Smooth muscle cell (in vitro differentiated cells): ENCODE measurements around the gene CNOT1. TPM values are rescaled to one million over a fixed set of nuclear protein-coding genes. Genes with fewer than 3 reads are reported as not detected.

Experiments used
- DNase-seq: peaks from one replicate; lab custom pipeline; 2025; ENCODE audit not compliant: unreplicated experiment; lab: John Stamatoyannopoulos, UW
- H2AFZ ChIP-seq: fragments of 200-600 bp; sonication (generic); 2 replicates; pipeline ENCODE4 v1.6.0; 2016; ENCODE audit warnings: antibody characterized with exemption, low read depth, mild to moderate bottlenecking
- H3F3A ChIP-seq: fragments of 200-600 bp; sonication (generic); 2 replicates; pipeline ENCODE4 v1.6.0; 2017; ENCODE audit warnings: antibody characterized with exemption, low read depth
- H3K27ac ChIP-seq: fragments of 200-600 bp; sonication (generic); 2 replicates; pipeline ENCODE4 v1.5.1; 2016; ENCODE audit warnings: low read depth, mild to moderate bottlenecking
- H3K27me3 ChIP-seq: fragments of 200-600 bp; sonication (generic); 2 replicates; pipeline ENCODE4 v1.6.1; 2016; ENCODE audit warnings: low read depth, mild to moderate bottlenecking
- H3K36me3 ChIP-seq: fragments of 200-600 bp; sonication (generic); 2 replicates; pipeline ENCODE4 v1.5.1; 2016; ENCODE audit warnings: low read depth
- H3K4me1 ChIP-seq: fragments of 200-600 bp; sonication (generic); 2 replicates; pipeline ENCODE4 v1.5.1; 2016; ENCODE audit warnings: low read depth
- H3K4me2 ChIP-seq: fragments of 200-600 bp; sonication (generic); 2 replicates; pipeline ENCODE4 v1.6.0; 2016; ENCODE audit warnings: mild to moderate bottlenecking
- H3K4me3 ChIP-seq: fragments of 200-600 bp; sonication (generic); 2 replicates; pipeline ENCODE4 v1.5.1; 2016; ENCODE audit warnings: mild to moderate bottlenecking
- H3K79me2 ChIP-seq: fragments of 200-600 bp; sonication (generic); 2 replicates; pipeline ENCODE4 v1.6.0; 2016; ENCODE audit warnings: low read depth, mild to moderate bottlenecking
- H3K9ac ChIP-seq: fragments of 200-600 bp; sonication (generic); 2 replicates; pipeline ENCODE4 v1.6.0; 2016; ENCODE audit warnings: low read depth
- H3K9me3 ChIP-seq: fragments of 200-600 bp; sonication (generic); replicated peaks from 2 replicates; pipeline ENCODE4 v1.5.1; 2016; ENCODE audit warnings: low read depth
- H4K20me1 ChIP-seq: fragments of 200-600 bp; sonication (generic); 2 replicates; pipeline ENCODE4 v1.6.0; 2016; ENCODE audit warnings: low read depth
- WGBS: methylation state at CpG from one replicate; pipeline ENCODE4 v1.1.7; 2016; ENCODE audit warnings: low lambda C conversion rate; 5-methylcytosine and 5-hydroxymethylcytosine counted together
- polyA plus RNA-seq: library from polyadenylated mRNA; unstranded; fragments of >200 nt; fragmentation: Nextera tagmentation; extraction: Ambion mirVana; gene quantifications from 2 replicates; pipeline ENCODE4 v1.2.1, GENCODE V29; 2016
- total RNA-seq: library from RNA; depleted of rRNA; stranded (reverse); fragments of >200 nt; gene quantifications from 2 replicates; pipeline ENCODE4 v1.2.3, GENCODE V29; 2014
- TF ChIP-seq, protein P1 (sequence below): fragments of 200-600 bp; sonication (generic); IDR thresholded peaks from 2 replicates; pipeline ENCODE4 v1.5.1; 2017; ENCODE audit warnings: borderline replicate concordance, mild to moderate bottlenecking, antibody characterized with exemption; ENCODE audit not compliant: insufficient read depth, poor library complexity, severe bottlenecking

CNOT1 gene
- total and polyA plus RNA-seq, 2 experiments from 2014 or later = 42.6 to 88.4 TPM

DNA sequence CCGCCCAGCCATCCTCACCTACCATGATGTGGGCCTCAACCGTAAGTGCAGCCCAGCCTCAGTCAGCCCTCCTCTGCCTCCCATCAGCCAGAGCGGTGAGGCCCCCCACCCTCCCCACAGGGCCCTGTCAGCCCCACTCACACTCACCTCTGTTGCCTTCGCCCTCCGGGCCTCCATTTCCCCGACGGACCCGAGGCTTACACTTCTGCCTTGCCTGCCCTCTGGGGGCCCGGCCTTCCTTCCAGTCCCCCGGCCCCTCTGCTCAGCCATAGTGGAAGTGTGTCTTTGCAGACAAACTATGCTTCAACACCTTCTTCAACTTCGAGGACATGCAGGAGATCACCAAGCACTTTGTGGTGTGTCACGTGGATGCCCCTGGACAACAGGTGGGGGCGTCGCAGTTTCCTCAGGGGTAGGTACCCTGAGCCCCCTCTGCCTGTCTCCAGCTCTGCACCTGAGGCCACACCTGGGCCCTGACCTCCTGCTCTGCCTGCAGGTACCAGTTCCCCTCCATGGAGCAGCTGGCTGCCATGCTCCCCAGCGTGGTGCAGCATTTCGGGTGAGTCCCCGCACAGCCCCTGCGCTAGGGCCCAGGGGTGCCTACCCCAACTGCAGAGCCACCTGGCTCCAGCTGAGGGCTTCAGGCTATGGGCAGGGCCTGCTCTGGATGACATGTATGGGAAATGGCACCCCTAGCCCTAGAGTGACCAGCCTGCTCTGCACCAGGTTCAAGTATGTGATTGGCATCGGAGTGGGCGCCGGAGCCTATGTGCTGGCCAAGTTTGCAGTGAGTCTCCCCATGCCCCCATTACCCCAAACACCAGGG, 125.5 kb downstream of the CNOT1 start:
- Histone ChIP-seq H2AFZ (no peak overlapping the region), H3K9ac (no peak overlapping the region), H3K27me3 (no peaks in the 10 kb centered on the region), H3K79me2 (no peaks in the 10 kb centered on the region), H3K4me1 (peaks cover 8% of the 10 kb centered on the region), H3F3A (no peaks in the 10 kb centered on the region), H3K4me2 (no peak overlapping the region), H3K9me3 (no peaks in the 10 kb centered on the region), H3K4me3 (no peak overlapping the region), H3K36me3 (no peaks in the 10 kb centered on the region), H4K20me1 (no peaks in the 10 kb centered on the region), H3K27ac (no peak overlapping the region)
- DNase-seq = no peak
- TF ChIP-seq, protein P1, sequence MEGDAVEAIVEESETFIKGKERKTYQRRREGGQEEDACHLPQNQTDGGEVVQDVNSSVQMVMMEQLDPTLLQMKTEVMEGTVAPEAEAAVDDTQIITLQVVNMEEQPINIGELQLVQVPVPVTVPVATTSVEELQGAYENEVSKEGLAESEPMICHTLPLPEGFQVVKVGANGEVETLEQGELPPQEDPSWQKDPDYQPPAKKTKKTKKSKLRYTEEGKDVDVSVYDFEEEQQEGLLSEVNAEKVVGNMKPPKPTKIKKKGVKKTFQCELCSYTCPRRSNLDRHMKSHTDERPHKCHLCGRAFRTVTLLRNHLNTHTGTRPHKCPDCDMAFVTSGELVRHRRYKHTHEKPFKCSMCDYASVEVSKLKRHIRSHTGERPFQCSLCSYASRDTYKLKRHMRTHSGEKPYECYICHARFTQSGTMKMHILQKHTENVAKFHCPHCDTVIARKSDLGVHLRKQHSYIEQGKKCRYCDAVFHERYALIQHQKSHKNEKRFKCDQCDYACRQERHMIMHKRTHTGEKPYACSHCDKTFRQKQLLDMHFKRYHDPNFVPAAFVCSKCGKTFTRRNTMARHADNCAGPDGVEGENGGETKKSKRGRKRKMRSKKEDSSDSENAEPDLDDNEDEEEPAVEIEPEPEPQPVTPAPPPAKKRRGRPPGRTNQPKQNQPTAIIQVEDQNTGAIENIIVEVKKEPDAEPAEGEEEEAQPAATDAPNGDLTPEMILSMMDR = no peak
- 96% methylated on average over 21 of the region's 21 CpGs for WGBS

DNA sequence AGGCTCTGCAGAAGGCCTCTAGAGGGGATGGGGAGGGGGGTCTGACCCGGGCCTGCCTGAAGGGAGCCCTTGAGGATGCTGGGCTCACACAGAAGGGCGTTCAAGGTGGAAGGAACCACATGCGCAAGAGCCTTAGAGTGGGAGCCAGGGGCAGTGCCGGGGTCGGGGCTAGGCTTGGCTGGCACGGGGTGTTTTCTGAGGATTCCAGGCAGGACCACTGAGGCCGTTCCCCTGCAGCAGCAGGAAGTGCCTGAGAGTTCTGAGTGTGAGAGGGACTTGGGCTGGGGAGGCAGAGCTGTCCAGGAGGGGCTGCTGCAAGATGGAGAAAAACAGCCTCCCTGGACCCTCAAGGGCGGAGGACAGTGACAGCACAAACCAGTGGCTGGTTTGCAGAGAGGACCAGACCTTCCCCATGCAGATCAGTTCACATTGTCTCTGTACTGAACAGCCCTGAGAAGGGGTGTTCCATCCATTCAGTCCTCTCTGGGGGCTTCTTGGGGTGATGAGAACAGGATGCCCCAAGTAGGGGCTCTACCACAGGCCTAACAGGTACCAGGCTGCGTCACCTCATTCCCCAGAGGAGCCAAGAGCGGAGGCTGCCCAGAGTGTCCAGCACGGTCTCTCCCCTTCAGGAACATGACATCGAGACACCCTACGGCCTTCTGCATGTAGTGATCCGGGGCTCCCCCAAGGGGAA, 126.3 kb downstream of the CNOT1 start:
- 97% methylated on average over 14 of the region's 14 CpGs for WGBS
- H3K9me3 ChIP-seq = no peaks in the 10 kb centered on the region
- H3K27ac ChIP-seq = no peak overlapping the region
- no peaks in the 10 kb centered on the region for H3F3A ChIP-seq
- no peak overlapping the region for H3K9ac ChIP-seq
- TF ChIP-seq, protein P1 = no peak
- peaks cover 8% of the 10 kb centered on the region for H3K4me1 ChIP-seq
- no peaks in the 10 kb centered on the region for H3K36me3 ChIP-seq
- H3K4me3 ChIP-seq = no peak overlapping the region
- H4K20me1 ChIP-seq = no peaks in the 10 kb centered on the region
- H3K79me2 ChIP-seq = no peaks in the 10 kb centered on the region
- no peak for DNase-seq
- no peak overlapping the region for H3K4me2 ChIP-seq
- no peak overlapping the region for H2AFZ ChIP-seq
- H3K27me3 ChIP-seq = no peaks in the 10 kb centered on the region

DNA sequence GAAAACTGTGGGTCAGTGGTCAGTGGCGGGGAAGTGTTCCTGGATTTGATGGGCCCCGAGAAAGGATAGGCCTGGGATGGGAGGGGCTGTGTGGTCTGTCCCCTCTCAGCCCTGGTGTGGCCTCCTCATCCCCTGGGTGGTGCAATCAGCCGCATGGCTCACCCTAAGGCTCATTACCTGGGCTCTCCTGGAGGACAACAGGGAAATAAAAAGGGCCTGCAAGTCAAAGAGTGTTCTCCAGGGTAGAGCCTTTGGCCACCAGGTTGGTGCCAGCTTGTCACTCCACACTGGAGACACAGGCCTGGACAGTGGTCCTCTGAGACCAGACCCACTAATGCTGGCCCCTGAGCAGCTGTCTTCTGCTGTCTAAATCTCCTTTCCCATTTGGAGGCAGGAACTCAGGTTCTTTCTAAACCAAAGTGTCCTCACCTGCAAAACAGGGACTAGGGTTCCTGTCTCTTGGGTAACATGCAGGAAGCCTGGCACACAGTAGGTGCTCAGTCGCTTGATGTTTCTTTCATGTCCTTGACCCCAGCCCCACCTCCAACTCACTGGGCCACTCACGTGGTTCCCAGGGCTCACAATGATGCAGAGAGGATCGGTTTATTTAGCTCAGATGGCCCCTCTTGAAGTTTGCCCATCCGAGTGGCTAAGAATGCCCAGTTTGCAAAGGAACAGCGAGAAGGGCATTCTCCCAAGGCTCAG, 127.3 kb downstream of the CNOT1 start:
- Histone ChIP-seq H3K9ac (no peak overlapping the region), H3K9me3 (no peaks in the 10 kb centered on the region), H3K4me2 (no peak overlapping the region), H2AFZ (no peak overlapping the region), H3K27ac (no peak overlapping the region), H3K4me1 (peaks cover 8% of the 10 kb centered on the region), H3K4me3 (no peak overlapping the region), H3F3A (no peaks in the 10 kb centered on the region), H4K20me1 (no peaks in the 10 kb centered on the region), H3K79me2 (no peaks in the 10 kb centered on the region), H3K27me3 (no peaks in the 10 kb centered on the region), H3K36me3 (no peaks in the 10 kb centered on the region)
- 79% methylated on average over 8 of the region's 8 CpGs for WGBS
- no peak for DNase-seq
- TF ChIP-seq, protein P1 = no peak
